OCI-LY7 (cell line): ENCODE data around the gene NEURL3. TPM values are rescaled to one million over a fixed set of nuclear protein-coding genes. Genes with fewer than 3 reads are reported as not detected.

ENCODE experiments used
- BruUV-seq: library from RNA; stranded (reverse); fragments of 400-500 nt; replicated peaks from 2 replicates; lab custom pipeline; 2021; lab: Mats Ljungman, UMichigan
- CTCF ChIA-PET: fragments of 300-600 bp; sonication (Branson Sonifier 250); formaldehyde crosslinking; loops from one replicate; lab custom pipeline; 2022; ENCODE audit warnings: antibody characterized with exemption; ENCODE audit not compliant: unreplicated experiment; lab: Charles Lee
- POLR2A ChIA-PET: fragments of 300-600 bp; sonication (Branson Sonifier 250); formaldehyde crosslinking; loops from one replicate; lab custom pipeline; 2022; ENCODE audit warnings: antibody characterized with exemption; lab: Charles Lee
- DNase-seq: peaks from one replicate; pipeline ENCODE4 v3.0.0-alpha.2; 2015; ENCODE audit warnings: low spot score
- H2AFZ ChIP-seq: fragments of 200-600 bp; sonication (generic), shearing (Covaris generic); 2 replicates; pipeline ENCODE4 v1.6.1; 2014; ENCODE audit warnings: mild to moderate bottlenecking, antibody characterized with exemption, low read length, moderate library complexity
- H3K27ac ChIP-seq: fragments of 200-600 bp; sonication (generic); 2 replicates; pipeline ENCODE4 v1.5.1; 2014; ENCODE audit warnings: mixed run types, low read depth, mild to moderate bottlenecking, moderate library complexity, low read length, inconsistent platforms; ENCODE audit not compliant: poor library complexity, severe bottlenecking
- H3K36me3 ChIP-seq: fragments of 200-600 bp; sonication (generic); 2 replicates; pipeline ENCODE4 v1.6.1; 2014; ENCODE audit warnings: mild to moderate bottlenecking, antibody characterized with exemption, low read length, moderate library complexity, mixed read lengths; ENCODE audit not compliant: insufficient read depth
- H3K4me1 ChIP-seq: fragments of 200-600 bp; sonication (generic); 2 replicates; pipeline ENCODE4 v1.5.1; 2014; ENCODE audit warnings: mild to moderate bottlenecking, low read length; ENCODE audit not compliant: insufficient read depth, poor library complexity, severe bottlenecking
- H3K4me2 ChIP-seq: fragments of 200-600 bp; sonication (generic); 2 replicates; pipeline ENCODE4 v1.6.1; 2014; ENCODE audit warnings: mild to moderate bottlenecking, low read length
- H3K4me3 ChIP-seq: fragments of 200-600 bp; sonication (generic); 2 replicates; pipeline ENCODE4 v1.5.1; 2014; ENCODE audit warnings: mild to moderate bottlenecking, low read depth, low read length; ENCODE audit not compliant: poor library complexity, severe bottlenecking
- H3K79me2 ChIP-seq: fragments of 200-600 bp; sonication (generic); 2 replicates; pipeline ENCODE4 v1.6.1; 2016; ENCODE audit warnings: low read depth, mild to moderate bottlenecking, low read length, moderate library complexity, mixed read lengths; ENCODE audit not compliant: insufficient read depth
- H3K9me2 ChIP-seq: fragments of 200-600 bp; sonication (generic); 2 replicates; pipeline ENCODE4 v1.6.1; 2016; ENCODE audit warnings: mild to moderate bottlenecking, low read length, mixed read lengths; ENCODE audit not compliant: insufficient read depth
- H3K9me3 ChIP-seq: fragments of 200-600 bp; sonication (generic); 2 replicates; pipeline ENCODE4 v1.6.1; 2014; ENCODE audit warnings: mild to moderate bottlenecking, mixed run types, low read length, mixed read lengths
- H4K20me1 ChIP-seq: fragments of 200-600 bp; sonication (generic); 2 replicates; pipeline ENCODE4 v1.6.1; 2014; ENCODE audit warnings: mild to moderate bottlenecking, antibody characterized with exemption, low read length, moderate library complexity, mixed read lengths; ENCODE audit not compliant: insufficient read depth
- EZH2phosphoT487 ChIP-seq: fragments of 200-600 bp; sonication (generic); IDR thresholded peaks from 2 replicates; pipeline ENCODE4 v1.6.1; 2018; ENCODE audit warnings: low read depth, borderline replicate concordance, mild to moderate bottlenecking, mixed run types, antibody characterized with exemption, low read length, moderate library complexity, mixed read lengths
- intact Hi-C: fragments of 100-400 bp; cut with micrococcal nuclease; formaldehyde crosslinking; loops from one replicate; pipeline ENCODE4 v1.10.0; 2022; ENCODE audit not compliant: unreplicated experiment
- total RNA-seq, 2 experiments: library from RNA; depleted of rRNA in 1 of 2; stranded (reverse); fragments of >200 nt in 1 of 2; shearing (Covaris generic) in 1 of 2; gene quantifications; 2 replicates each; pipeline ENCODE4 v1.2.3, GENCODE V29; 2014 to 2022
- TF ChIP-seq, protein P1 (sequence below): fragments of 200-600 bp; sonication (generic); conservative IDR thresholded peaks from 2 replicates; pipeline ENCODE4 v1.5.1; 2014; ENCODE audit warnings: mild to moderate bottlenecking, antibody characterized with exemption, low read length, moderate library complexity, mixed read lengths

Gene NEURL3
- total RNA-seq, 2 experiments from 2014 or later = not detected

DNA sequence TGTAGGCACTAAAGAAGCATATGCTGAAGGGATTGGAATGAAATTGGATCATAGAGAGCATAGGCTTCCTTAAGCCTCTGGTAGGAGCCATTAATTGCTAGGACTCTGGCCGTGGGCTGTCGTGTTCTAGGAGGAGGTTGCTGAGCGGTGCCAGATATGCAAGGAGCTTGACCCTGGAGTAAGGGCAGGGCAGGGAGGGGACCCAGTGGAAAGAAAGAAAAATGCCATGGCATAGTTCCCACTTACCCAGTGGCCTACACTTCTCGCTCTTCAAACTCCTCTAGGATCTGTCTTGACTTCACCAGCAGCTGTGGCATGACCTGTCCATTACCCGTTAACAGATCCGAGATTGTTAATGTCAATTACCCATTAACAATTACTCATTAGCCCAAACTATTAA, 53.1 kb downstream of the NEURL3 start:
- Histone ChIP-seq H3K4me3 (no peak overlapping the region), H3K79me2 (no peaks in the 10 kb centered on the region), H2AFZ (no peak overlapping the region), H3K4me1 (no peaks in the 10 kb centered on the region), H3K36me3 (no peaks in the 10 kb centered on the region), H3K9me3 (no peaks in the 10 kb centered on the region), H4K20me1 (no peaks in the 10 kb centered on the region), H3K4me2 (no peak overlapping the region), H3K27ac (no peak overlapping the region), H3K9me2 (no peaks in the 10 kb centered on the region)
- intact Hi-C loops = no loop called here
- ChIA-PET CTCF (no interaction called here), POLR2A (interaction anchor here (0.5 kb wide), 1 partner anchor 20 kb away, joined by 3 read pairs; no protein-coding TSS in a partner anchor)
- no TSS peak for BruUV-seq
- no peak for DNase-seq
- no peak for TF ChIP-seq EZH2phosphoT487

DNA sequence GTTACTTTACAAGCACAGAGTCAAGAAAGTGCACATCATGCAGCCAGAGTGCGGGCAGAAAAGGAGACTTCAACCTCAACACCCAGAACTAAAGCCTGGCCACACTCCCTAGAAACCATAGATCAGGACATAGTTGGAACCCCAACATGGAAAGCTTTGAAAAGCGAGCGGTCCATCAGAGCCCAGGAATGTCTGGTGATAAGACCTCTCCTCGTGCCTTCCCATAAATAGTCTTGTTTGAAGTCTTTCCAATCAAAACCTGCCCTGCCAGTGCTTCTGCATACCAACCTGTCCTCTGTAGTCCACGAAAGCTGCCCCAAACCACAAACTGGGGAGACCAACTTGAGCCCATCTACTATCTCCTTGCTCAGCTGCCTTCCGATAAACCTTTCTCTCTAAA, 55.5 kb downstream of the NEURL3 start:
- Histone ChIP-seq H3K4me3 (no peak overlapping the region), H3K79me2 (no peaks in the 10 kb centered on the region), H3K9me2 (no peaks in the 10 kb centered on the region), H3K4me1 (no peaks in the 10 kb centered on the region), H3K27ac (no peak overlapping the region), H2AFZ (no peak overlapping the region), H4K20me1 (no peaks in the 10 kb centered on the region), H3K9me3 (no peaks in the 10 kb centered on the region), H3K4me2 (no peak overlapping the region), H3K36me3 (no peaks in the 10 kb centered on the region)
- BruUV-seq = no TSS peak
- DNase-seq = no peak
- intact Hi-C loops = no loop called here
- ChIA-PET POLR2A (no interaction called here), CTCF (no interaction called here)
- TF ChIP-seq, protein P1, sequence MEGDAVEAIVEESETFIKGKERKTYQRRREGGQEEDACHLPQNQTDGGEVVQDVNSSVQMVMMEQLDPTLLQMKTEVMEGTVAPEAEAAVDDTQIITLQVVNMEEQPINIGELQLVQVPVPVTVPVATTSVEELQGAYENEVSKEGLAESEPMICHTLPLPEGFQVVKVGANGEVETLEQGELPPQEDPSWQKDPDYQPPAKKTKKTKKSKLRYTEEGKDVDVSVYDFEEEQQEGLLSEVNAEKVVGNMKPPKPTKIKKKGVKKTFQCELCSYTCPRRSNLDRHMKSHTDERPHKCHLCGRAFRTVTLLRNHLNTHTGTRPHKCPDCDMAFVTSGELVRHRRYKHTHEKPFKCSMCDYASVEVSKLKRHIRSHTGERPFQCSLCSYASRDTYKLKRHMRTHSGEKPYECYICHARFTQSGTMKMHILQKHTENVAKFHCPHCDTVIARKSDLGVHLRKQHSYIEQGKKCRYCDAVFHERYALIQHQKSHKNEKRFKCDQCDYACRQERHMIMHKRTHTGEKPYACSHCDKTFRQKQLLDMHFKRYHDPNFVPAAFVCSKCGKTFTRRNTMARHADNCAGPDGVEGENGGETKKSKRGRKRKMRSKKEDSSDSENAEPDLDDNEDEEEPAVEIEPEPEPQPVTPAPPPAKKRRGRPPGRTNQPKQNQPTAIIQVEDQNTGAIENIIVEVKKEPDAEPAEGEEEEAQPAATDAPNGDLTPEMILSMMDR = no peak
- TF ChIP-seq EZH2phosphoT487 = no peak

DNA sequence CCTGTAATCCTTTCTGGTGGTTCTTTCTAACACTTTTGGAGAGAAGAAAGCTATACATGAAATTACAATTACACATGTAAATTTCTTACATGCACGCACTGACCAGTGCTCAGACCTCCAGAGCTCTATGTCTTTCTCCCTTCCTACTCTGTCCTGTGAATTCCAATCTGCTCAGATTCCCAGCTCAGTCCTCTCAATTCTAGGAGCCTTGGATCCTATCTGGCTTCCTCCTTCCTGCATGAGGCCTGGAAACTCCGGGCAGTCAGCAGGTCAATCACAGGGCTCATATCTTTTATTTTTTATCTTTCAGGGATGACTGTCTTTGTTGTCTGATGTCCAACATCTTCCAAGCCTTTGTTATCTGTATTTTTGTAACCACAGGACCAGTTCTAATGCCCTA, 56.0 kb downstream of the NEURL3 start:
- no peak overlapping the region for H3K27ac ChIP-seq
- intact Hi-C loops = no loop called here
- H3K4me3 ChIP-seq = no peak overlapping the region
- no peak for DNase-seq
- no peaks in the 10 kb centered on the region for H3K9me3 ChIP-seq
- ChIA-PET POLR2A (no interaction called here), CTCF (no interaction called here)
- TF ChIP-seq, protein P1 = no peak
- TF ChIP-seq EZH2phosphoT487 = no peak
- H3K9me2 ChIP-seq = no peaks in the 10 kb centered on the region
- no peaks in the 10 kb centered on the region for H3K36me3 ChIP-seq
- H4K20me1 ChIP-seq = no peaks in the 10 kb centered on the region
- no peak overlapping the region for H2AFZ ChIP-seq
- no peak overlapping the region for H3K4me2 ChIP-seq
- H3K79me2 ChIP-seq = no peaks in the 10 kb centered on the region
- BruUV-seq = no TSS peak
- no peaks in the 10 kb centered on the region for H3K4me1 ChIP-seq
